ENCODE data around the gene HSPA6. TPM values are rescaled to one million over a fixed set of nuclear protein-coding genes. Genes with fewer than 3 reads are reported as not detected.
A peak's percentile ranks its signal among the peaks of the same experiment; 100 is the strongest.
"Not testable (repeated sequence)": the region's sequence is repeated elsewhere in the genome, so short reads cannot be mapped to it uniquely, and the experiment has no call there.

HSPA6 gene
- total and polyA plus RNA-seq, 12 donors, result 0.13 to 5.6 (median 0.67) TPM

DNA sequence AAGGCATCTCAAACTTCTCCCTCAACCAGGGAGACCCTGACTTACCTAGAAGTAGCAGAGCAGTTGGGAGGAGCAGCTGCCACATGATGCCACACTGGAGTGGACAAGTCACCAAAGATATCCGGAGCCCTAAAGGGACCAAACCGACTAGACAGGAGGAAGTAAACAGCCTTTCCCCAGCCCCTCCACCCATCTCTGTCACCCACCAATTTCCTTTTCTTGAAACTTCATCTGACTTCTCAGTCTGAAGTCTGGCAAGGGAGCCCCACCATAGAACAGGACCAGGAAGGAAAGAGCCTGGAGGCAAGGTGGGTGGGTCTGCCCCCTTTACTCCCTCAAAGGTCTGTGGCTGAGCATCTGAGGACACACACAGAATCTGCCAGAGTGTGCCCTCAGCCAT lies 25.3 kb downstream of the HSPA6 start, which contains the start of gene FCGR3A:
FCGR3A (minus strand) TSS at position 167 of the 400 bp plus-strand sequence; CDS start at position 85, 82 bp downstream.
- 61 to 77% methylated on average over 2 of the region's 2 CpGs for WGBS, 2 donors
- peak within 1 kb of the TSS in 1 of 10 donors; percentile 87 for H3K27ac ChIP-seq
- TF ChIP-seq, protein P1, sequence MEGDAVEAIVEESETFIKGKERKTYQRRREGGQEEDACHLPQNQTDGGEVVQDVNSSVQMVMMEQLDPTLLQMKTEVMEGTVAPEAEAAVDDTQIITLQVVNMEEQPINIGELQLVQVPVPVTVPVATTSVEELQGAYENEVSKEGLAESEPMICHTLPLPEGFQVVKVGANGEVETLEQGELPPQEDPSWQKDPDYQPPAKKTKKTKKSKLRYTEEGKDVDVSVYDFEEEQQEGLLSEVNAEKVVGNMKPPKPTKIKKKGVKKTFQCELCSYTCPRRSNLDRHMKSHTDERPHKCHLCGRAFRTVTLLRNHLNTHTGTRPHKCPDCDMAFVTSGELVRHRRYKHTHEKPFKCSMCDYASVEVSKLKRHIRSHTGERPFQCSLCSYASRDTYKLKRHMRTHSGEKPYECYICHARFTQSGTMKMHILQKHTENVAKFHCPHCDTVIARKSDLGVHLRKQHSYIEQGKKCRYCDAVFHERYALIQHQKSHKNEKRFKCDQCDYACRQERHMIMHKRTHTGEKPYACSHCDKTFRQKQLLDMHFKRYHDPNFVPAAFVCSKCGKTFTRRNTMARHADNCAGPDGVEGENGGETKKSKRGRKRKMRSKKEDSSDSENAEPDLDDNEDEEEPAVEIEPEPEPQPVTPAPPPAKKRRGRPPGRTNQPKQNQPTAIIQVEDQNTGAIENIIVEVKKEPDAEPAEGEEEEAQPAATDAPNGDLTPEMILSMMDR (IDR thresholded peaks at IDR 0.05), result no peak
- peak in 1 of 8 donors; percentile 15 for ATAC-seq
- H3K27me3 ChIP-seq, result peaks cover 0 to 16% (median 0%) of the 10 kb centered on the region in 7 donors
- peak within 1 kb of the TSS in 1 of 10 donors; percentile 45 for H3K4me3 ChIP-seq
- DNase-seq, result no peak
- intact Hi-C loops (cut with DNase I), result no loop called here
- peaks cover 0 to 3% (median 0%) of the 10 kb centered on the region in 9 donors for H3K36me3 ChIP-seq
- no peaks in the 10 kb centered on the region for H3K9me3 ChIP-seq
- H3K4me1 ChIP-seq, result peaks cover 0 to 9% (median 0%) of the 10 kb centered on the region in 9 donors

DNA sequence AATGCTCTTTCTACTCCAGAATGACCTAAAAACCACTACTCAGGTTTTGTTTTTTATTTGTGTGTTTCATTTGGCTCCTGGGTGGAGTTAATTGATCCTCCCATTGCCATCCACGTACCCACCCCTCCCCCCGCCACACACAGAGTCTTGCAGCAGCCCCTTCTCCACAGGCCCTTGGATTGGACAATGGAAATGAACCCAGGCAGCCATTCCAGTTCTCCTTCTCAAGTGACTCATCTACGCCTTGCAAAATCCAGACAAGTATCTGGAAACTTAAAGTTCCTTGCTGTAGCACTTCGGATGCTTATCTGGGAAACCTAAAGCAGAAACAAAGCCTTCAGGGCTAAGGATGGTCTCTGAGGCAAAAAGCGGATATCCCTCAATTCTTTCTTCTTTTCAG lies 26.6 kb downstream of the HSPA6 start:
- ATAC-seq; H3K4me3 ChIP-seq; intact Hi-C loops (cut with DNase I); H3K36me3 ChIP-seq; H3K9me3 ChIP-seq; DNase-seq: not testable (repeated sequence)
- H3K4me1 ChIP-seq, result peaks cover 0 to 14% (median 0%) of the 10 kb centered on the region in 9 donors
- WGBS, 2 donors, result 81 to 82% methylated on average over 5 of the region's 5 CpGs
- H3K27ac ChIP-seq, result peak overlapping the region in 1 of 10 donors; percentile 87
- H3K27me3 ChIP-seq, result peaks cover 0 to 23% (median 0%) of the 10 kb centered on the region in 7 donors

- Histone ChIP-seq H3K27ac (peak overlapping the region in 2 of 10 donors; percentile 12 to 83), H3K27me3 (peaks cover 0 to 23% (median 0%) of the 10 kb centered on the region in 7 donors), H3K4me1 (peaks cover 0 to 18% (median 0%) of the 10 kb centered on the region in 9 donors)
- peak in 2 of 8 donors; percentile 47 to 53 for ATAC-seq
- DNase-seq; intact Hi-C loops (cut with DNase I); H3K9me3 ChIP-seq; H3K4me3 ChIP-seq; H3K36me3 ChIP-seq: not testable (repeated sequence)
- WGBS, 2 donors, result 73 to 96% methylated on average over 1 of the region's 2 CpGs
These were observed 29.3 kb downstream of the HSPA6 start for GRCh38 chr1:161553631-161554030.

- peaks cover 0 to 18% (median 0%) of the 10 kb centered on the region in 9 donors for H3K4me1 ChIP-seq
- peaks cover 0 to 22% (median 0%) of the 10 kb centered on the region in 7 donors for H3K27me3 ChIP-seq
- H3K27ac ChIP-seq, result peak overlapping the region in 4 of 10 donors; percentile 2 to 83 (median 7)
- intact Hi-C loops (cut with DNase I); H3K4me3 ChIP-seq; H3K36me3 ChIP-seq; DNase-seq; H3K9me3 ChIP-seq: not testable (repeated sequence)
- 94 to 98% methylated on average over 3 of the region's 3 CpGs for WGBS, 2 donors
- peak in 4 of 8 donors; percentile 18 to 53 (median 38) for ATAC-seq
These were observed 30.0 kb downstream of the HSPA6 start for GRCh38 chr1:161554340-161554739.

DNA sequence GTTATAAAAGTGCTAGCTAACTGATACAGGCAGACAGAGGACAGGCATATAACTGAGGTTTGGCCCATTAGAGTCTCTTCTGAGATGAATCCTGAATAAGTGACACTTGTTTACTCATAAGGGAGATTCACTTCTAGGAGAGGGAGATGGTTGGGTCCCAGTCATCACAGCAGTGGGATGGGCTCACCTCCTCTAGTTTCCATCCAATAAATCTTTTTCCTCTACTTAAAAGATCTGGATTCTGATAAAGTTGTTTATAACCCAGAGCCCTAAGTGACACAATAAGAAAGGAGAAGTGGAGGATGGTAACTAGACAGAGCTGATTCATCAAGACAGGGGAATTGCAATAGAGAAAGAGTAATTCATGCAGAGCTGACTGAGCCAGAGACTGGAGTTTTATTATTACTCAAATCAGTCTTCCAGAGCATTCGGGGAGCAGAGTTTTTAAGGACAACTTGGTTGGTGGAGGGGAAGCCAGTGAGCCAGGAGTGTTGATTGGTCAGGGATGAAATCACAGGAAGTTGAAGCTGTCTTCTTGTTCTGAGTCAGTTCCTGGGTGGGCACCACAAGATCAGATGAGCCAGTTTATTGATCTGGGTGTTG lies 30.6 kb downstream of the HSPA6 start:
- intact Hi-C loops (cut with DNase I); H3K9me3 ChIP-seq; H3K36me3 ChIP-seq; H3K4me3 ChIP-seq; DNase-seq: not testable (repeated sequence)
- ATAC-seq, result peak in 6 of 8 donors; percentile 53 to 84 (median 72)
- H3K27me3 ChIP-seq, result peaks cover 0 to 16% (median 0%) of the 10 kb centered on the region in 7 donors
- 65 to 67% methylated on average over 1 of the region's 1 CpG for WGBS, 2 donors
- H3K27ac ChIP-seq, result peak overlapping the region in 4 of 10 donors; percentile 2 to 83 (median 26)
- peaks cover 0 to 18% (median 0%) of the 10 kb centered on the region in 9 donors for H3K4me1 ChIP-seq

DNA sequence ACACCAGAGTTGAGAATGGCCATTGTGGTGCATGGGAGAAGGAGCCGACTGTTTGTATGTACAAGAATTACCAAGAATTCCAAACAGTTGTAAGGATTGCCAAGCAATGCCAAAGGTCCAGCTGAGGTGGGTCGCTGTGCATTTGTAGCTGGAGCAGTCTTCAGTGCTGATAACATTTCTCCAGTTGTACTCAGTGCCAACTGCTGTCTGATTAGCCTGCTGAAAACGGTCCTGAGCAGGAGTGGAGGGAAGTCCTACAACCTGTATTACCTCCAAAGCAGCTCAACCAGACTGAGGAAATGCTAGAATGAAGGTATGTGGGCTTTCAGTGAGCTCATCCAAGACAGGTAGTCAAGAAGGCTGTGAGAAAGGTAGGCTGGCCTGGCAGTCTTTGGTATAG lies 31.8 kb downstream of the HSPA6 start:
- intact Hi-C loops (cut with DNase I); DNase-seq; H3K9me3 ChIP-seq; ATAC-seq; H3K27me3 ChIP-seq; H3K36me3 ChIP-seq; H3K4me3 ChIP-seq: not testable (repeated sequence)
- peaks cover 0 to 25% (median 0%) of the 10 kb centered on the region in 9 donors for H3K4me1 ChIP-seq
- H3K27ac ChIP-seq, result peak overlapping the region in 1 of 10 donors; percentile 83
- 70 to 83% methylated on average over 3 of the region's 3 CpGs for WGBS, 2 donors

GRCh38 chr1:161556990-161557389 lies 32.6 kb downstream of the HSPA6 start:
- H3K9me3 ChIP-seq; ATAC-seq; H3K27me3 ChIP-seq; DNase-seq; H3K36me3 ChIP-seq; intact Hi-C loops (cut with DNase I); H3K27ac ChIP-seq; H3K4me3 ChIP-seq: not testable (repeated sequence)
- 64 to 87% methylated on average over 1 to 2 of the region's 2 CpGs for WGBS, 2 donors
- peaks cover 0 to 34% (median 0%) of the 10 kb centered on the region in 9 donors for H3K4me1 ChIP-seq

DNA sequence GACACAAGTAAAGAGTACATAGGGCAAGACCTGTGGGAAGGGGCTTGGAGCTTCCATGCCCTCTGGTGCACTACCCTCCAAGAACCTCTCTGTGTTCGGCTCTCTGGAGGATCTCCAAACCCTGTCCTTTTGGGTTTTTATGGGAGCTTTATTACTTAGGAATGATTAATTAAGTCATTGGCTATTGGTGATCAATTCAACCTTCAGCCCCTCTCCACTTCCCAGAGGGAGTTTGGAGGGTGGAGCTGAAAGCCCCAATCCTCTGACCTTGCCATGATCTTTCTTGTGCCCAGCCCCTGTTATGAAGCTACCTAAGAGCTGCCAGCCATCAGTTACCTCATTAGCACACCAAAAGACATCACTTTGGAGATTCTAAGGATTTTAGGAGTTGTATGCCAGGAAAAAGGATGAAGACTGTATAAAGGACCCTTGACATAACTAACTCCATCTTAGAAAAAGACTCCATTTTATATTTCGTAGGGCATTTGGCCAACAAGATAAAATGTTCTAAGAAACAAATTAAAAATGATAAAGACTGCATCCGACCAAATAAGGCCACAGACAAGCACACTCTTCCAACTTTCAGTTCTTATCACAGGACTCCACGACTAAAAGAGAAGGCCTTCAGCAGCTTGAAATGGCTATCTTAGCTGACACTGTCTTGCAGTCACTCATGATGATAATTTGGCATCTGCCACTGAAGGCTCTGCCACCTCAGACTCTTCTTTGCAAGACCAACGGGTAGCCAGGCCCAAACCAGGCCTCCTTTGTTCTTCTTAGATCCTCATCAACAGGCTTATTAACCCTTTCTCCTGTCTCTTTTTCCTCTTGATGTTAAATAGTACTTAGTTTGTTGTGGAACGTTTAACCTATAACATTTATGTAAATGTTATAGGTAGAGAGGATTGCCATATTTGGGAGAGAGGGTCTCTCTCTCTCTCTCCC lies 33.4 kb downstream of the HSPA6 start:
- WGBS, 2 donors, result 60 to 62% methylated on average over 5 of the region's 6 CpGs
- ATAC-seq; intact Hi-C loops (cut with DNase I); H3K27ac ChIP-seq; H3K9me3 ChIP-seq; H3K4me3 ChIP-seq; DNase-seq; H3K36me3 ChIP-seq; H3K27me3 ChIP-seq: not testable (repeated sequence)
- peaks cover 0 to 37% (median 0%) of the 10 kb centered on the region in 9 donors for H3K4me1 ChIP-seq
